NCI-H1694 (cell line): Measurements from ENCODE around the gene PHACTR3.
"Not testable (repeated sequence)": the region's sequence is repeated elsewhere in the genome, so short reads cannot be mapped to it uniquely, and the experiment has no call there.

ENCODE experiments used
- DNase-seq: peaks from one replicate; lab custom pipeline; 2025; lab: John Stamatoyannopoulos, UW

The PHACTR3 gene

GRCh38 chr20:59589086-59589684 is 15.2 kb upstream of the PHACTR3 start:
- no peak for DNase-seq

DNA sequence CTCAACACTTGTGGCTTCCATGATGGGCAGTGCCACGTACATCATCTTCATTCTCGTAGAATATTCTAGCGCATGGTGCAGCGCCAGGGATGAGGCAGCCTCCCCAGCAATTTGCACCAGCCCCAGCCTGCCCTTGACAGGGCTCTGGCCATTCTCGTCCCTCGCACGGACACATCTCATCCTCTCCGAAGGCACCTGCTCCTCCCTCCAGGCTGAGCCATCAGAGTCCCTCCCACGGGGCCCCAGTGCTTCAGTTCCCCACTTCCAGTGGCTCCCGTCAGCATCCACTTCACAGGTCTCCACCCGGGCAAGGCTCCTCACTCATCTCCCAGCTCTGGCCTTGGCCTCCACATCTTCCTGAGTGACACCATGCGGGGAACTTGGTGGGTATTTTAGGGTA is 13.3 kb upstream of the PHACTR3 start:
- DNase-seq, result no peak

DNA sequence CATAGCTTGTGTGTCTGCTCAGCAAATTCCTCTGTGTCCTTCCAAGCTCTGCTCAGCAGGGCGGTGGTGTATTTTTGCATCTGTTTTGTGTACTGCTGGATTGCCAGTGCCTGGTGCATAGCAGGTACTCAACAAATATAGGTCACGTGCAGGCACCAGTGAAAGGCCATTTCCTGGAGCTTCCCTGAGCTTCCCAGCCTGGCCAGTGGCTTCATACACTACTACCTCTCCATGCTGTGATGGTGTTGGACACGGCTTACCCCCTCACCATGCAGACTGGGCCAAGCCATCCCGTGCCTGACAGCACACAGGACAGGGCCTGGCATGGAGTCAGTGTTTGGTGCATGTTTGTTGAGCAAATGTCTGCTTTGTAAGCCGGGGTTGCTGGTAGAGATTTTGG is 7.7 kb upstream of the PHACTR3 start:
- no peak for DNase-seq

DNA sequence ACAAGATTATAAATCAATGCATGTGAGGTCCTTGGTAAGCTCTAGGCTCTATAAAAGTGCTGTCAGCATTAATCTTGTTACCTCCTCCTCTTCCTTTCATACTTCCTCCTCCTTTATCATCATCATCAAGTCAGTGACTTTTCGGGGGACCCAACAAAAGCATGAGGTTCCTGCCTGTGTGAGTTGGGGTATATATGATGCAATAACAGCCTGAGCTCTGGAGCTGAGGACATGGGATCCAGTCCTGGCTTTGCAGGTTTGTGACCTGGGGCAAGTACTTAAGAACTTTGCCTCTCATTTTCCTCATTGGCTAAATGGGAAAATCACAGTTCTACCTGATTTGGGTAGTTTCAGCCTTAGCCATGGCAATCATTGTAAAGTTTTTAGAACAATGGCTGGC is 7.1 kb upstream of the PHACTR3 start:
- DNase-seq, result no peak

GRCh38 chr20:59598625-59599310 is 5.6 kb upstream of the PHACTR3 start:
- no peak for DNase-seq

- DNase-seq, result no peak
These were observed 4.4 kb upstream of the PHACTR3 start for GRCh38 chr20:59599941-59600340.

- no peak for DNase-seq
These were observed 3.9 kb upstream of the PHACTR3 start for GRCh38 chr20:59600472-59600871.

DNA sequence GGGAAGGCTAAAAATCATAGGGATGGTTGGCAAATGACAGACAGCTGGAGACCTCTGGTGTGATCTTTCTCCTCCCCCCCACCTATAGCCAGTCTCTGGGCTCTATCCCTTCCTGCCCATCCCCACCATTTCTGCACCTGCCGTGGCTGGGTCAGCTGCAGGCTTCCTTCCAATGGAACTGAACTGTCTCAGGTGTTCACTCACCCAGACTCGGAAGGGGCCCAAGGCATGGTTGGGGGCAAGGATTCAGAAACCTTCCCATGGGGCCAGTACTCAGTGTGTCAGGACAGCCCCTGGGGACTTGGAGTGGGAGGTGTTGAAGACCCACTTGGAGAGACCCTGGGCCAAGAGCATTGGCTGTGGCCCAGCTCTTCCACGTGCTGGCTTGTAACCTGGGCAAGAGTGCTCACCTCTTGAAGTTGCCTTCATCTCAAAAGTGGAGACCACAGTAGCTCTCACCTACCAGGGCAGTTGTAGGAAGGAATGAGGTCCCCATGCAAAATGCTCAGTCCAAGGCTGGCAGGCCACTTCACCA is 1.7 kb upstream of the PHACTR3 start:
- no peak for DNase-seq

DNA sequence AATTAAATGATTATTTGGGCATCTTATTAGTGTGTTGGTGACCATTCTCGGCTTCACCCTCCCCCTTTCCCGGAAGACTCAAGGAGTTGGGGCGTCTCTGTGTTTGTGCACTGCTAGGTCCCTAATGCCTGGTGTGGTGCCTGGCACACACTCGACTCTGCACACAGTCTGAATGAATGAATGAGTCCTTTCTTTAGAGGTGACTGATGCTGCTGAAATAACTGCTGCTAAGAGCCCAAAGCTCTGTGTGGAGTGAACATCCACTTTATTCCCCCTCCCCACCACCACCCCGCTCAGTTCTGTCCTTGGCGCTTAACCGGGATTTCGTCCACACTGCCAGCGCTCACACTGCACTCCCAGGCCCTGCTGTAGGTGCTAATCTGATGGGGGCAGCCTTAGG is 1.2 kb upstream of the PHACTR3 start:
- no peak for DNase-seq

GRCh38 chr20:59604741-59605600 is 631 bp downstream of the PHACTR3 start:
- no peak for DNase-seq

GRCh38 chr20:59605601-59606364 is 1.4 kb downstream of the PHACTR3 start:
- no peak for DNase-seq

DNA sequence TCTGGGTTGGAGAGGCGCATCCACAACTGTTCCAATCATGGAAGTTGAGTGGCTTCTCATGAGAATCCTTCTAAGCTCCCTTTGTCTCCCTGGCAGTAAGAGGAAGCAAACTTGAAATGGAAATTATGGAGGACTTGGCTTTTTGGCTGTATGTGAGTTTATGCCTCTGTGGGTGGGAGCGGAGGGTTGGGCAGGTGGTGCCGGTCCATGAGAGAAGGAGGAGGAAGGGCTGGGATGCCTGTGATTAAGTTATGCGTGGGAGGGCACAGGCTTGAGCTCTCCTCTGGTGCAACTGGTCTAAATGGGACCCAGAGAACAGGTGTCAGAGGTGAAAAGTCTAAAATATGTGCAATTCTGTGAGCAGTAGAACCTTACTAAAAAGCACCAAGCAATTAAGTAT is 2.2 kb downstream of the PHACTR3 start:
- DNase-seq, result no peak

DNA sequence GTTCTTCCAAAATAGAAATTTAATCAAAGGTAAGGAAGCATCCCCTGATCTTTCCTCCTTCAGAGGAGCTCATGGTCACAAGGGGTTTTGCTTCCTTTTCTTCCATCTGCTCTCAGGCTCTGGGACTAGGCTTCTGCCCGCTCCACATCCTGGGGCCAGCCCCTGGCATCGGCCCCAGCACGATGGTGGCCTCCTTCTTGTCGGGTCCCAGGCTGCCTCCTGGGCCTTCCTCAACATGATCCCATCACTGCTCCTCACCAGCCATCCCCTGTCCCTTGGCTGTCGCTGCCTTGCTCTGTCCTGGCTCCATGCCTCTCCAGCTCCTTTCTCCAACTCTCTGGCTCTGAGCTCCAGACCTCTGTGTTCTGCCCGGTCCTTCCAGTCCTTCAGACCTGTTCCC is 4.1 kb downstream of the PHACTR3 start:
- DNase-seq, result no peak

DNA sequence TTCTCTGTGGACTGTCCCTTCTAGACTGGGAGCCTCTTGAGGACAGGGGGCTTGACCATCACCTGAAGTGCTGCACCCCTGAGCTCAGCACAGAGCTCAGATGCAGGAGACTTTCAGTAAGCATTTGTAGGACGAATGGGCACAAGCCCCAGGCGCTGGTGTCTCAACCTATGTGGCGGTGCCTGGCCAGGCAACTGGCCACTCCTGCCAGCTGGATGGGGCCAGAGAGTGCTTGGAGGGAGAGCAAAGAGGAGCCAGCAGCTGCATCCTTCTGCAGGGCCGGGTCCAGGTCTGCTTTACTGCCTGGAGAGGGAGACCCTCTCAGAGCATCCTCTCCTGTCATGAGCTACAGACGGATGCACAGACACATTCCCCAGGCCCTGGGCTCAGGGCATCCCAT is 4.5 kb downstream of the PHACTR3 start:
- DNase-seq, result no peak

GRCh38 chr20:59611286-59611685 is 6.9 kb downstream of the PHACTR3 start:
- no peak for DNase-seq

- DNase-seq, result no peak
These were observed 9.5 kb downstream of the PHACTR3 start for GRCh38 chr20:59613861-59614260.

DNA sequence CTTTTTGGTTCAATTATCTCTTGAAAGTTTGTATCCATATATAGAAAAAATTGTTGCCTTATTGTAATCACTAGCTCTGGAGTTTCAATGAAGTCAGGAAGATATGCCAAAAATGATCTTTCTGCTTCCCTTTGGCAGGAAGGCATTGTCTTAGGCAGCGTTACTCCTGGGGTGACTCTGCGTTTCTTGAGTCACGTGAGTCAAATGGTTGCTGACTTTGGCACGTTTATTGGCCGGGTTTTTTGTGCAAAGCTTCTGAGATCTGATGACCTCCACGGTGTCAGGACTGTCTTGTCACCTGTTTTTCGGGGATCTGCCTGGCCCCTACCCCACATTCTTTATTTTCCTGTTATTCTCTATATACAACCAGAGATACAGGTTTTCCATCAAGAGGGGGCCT is 10.4 kb downstream of the PHACTR3 start:
- no peak for DNase-seq

- no peak for DNase-seq
These were observed 12.0 kb downstream of the PHACTR3 start for GRCh38 chr20:59616306-59616705.

GRCh38 chr20:59617221-59617620 is 12.9 kb downstream of the PHACTR3 start:
- DNase-seq, result no peak

GRCh38 chr20:59618131-59618530 is 13.8 kb downstream of the PHACTR3 start:
- no peak for DNase-seq

- DNase-seq, result not testable (repeated sequence)
These were observed 14.2 kb downstream of the PHACTR3 start for GRCh38 chr20:59618585-59618984.

DNA sequence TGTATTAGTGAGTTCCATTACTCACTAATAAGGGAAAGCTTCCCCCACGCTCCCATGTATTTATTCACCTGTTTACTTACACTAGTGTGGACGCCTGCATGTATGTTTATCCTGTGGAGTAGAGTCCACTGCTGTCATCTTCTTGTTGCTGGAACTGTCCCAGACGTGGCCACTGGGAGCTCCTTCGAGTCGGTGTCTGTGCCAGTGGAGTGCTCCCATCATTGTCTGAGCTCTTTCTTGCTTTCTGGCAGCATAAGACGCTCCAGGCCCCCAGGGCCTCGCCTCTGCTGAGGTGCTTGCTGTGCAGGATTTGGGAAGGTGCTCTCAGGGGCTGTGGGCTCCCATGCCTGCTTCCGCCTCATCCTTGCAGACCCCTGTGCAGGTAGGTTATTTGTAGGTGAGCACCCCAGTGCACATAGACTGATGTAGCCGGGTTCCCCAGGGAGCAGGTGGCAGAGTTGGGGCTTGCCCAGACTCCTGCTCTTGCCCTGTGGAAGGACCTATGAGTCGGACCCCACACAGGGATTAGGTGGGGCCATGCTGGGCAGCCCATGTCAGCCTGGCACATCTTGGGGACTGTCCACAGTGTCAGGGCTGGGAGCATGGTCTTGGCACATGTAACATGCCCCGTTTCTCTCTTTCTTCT is 16.6 kb downstream of the PHACTR3 start:
- DNase-seq, result no peak
